OCI-LY7 (cell line): Measurements from ENCODE around the gene SORD.
"Not testable (repeated sequence)": the region's sequence is repeated elsewhere in the genome, so short reads cannot be mapped to it uniquely, and the experiment has no call there.

ENCODE experiments used
- EZH2phosphoT487 ChIP-seq: fragments of 200-600 bp; sonication (generic); IDR thresholded peaks from 2 replicates; pipeline ENCODE4 v1.6.1; 2018; ENCODE audit warnings: low read depth, borderline replicate concordance, mild to moderate bottlenecking, mixed run types, antibody characterized with exemption, low read length, moderate library complexity, mixed read lengths
- TF ChIP-seq, protein P1 (sequence below): fragments of 200-600 bp; sonication (generic); conservative IDR thresholded peaks from 2 replicates; pipeline ENCODE4 v1.5.1; 2014; ENCODE audit warnings: mild to moderate bottlenecking, antibody characterized with exemption, low read length, moderate library complexity, mixed read lengths

DNA sequence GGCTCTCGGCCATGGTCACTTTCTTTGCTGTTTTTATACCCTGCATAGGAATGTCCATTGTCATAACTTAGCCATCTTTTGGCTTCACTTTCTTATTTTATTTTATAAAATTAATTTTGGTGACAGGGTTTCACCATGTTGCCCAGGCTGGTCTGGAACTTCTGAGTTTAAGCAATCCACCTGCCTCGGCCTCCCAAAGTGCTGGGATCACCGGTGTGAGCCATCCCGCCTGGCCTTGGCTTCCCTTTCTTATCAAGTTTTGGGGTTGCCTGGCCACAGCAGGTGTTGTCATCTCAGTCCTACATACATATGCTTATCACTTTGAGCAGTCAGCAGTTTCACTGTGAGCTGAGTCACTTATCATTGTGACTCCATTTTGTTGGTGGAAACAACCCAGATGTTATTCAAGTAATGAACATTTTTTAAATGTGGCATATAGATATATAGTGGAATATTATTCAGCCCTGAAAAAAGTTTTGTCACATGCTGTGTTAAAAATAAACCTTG is 8.6 kb downstream of the SORD start:
- TF ChIP-seq, protein P1, sequence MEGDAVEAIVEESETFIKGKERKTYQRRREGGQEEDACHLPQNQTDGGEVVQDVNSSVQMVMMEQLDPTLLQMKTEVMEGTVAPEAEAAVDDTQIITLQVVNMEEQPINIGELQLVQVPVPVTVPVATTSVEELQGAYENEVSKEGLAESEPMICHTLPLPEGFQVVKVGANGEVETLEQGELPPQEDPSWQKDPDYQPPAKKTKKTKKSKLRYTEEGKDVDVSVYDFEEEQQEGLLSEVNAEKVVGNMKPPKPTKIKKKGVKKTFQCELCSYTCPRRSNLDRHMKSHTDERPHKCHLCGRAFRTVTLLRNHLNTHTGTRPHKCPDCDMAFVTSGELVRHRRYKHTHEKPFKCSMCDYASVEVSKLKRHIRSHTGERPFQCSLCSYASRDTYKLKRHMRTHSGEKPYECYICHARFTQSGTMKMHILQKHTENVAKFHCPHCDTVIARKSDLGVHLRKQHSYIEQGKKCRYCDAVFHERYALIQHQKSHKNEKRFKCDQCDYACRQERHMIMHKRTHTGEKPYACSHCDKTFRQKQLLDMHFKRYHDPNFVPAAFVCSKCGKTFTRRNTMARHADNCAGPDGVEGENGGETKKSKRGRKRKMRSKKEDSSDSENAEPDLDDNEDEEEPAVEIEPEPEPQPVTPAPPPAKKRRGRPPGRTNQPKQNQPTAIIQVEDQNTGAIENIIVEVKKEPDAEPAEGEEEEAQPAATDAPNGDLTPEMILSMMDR = not testable (repeated sequence)
- not testable (repeated sequence) for TF ChIP-seq EZH2phosphoT487
